ENCODE data around the gene LCK.
"Not testable (repeated sequence)": the region's sequence is repeated elsewhere in the genome, so short reads cannot be mapped to it uniquely, and the experiment has no call there.

Gene LCK

GRCh38 chr1:32274646-32275340, 23.7 kb downstream of the LCK start:
- DNase-seq, result no peak

GRCh38 chr1:32275424-32275823, 24.4 kb downstream of the LCK start:
- DNase-seq, result no peak

GRCh38 chr1:32276032-32276782, 25.1 kb downstream of the LCK start:
- DNase-seq, result no peak

- DNase-seq, result not testable (repeated sequence)
These were observed 33.7 kb downstream of the LCK start for GRCh38 chr1:32284777-32285176.

- no peak for DNase-seq
These were observed 34.6 kb downstream of the LCK start for GRCh38 chr1:32285658-32286057.

- no peak for DNase-seq
These were observed 35.7 kb downstream of the LCK start for GRCh38 chr1:32286763-32287162.

GRCh38 chr1:32289256-32289655, 38.2 kb downstream of the LCK start:
- no peak for DNase-seq

- peak; percentile 60 for DNase-seq
These were observed 40.2 kb downstream of the LCK start for GRCh38 chr1:32291145-32291707.

GRCh38 chr1:32291708-32292538, 40.9 kb downstream of the LCK start, which contains the start of gene HDAC1:
Gene HDAC1, plus strand, starts transcription at chr1:32292083. Its CDS starts 87 bp downstream, at chr1:32292170.
- peak; percentile 93 for DNase-seq

- not testable (repeated sequence) for DNase-seq
These were observed 47.1 kb downstream of the LCK start for GRCh38 chr1:32298211-32298610.

GRCh38 chr1:32299327-32299726, 48.3 kb downstream of the LCK start:
- no peak for DNase-seq

- no peak for DNase-seq
These were observed 52.3 kb downstream of the LCK start for GRCh38 chr1:32303358-32303757.

- DNase-seq, result no peak
These were observed 53.0 kb downstream of the LCK start for GRCh38 chr1:32303997-32304622.

GRCh38 chr1:32305310-32305709, 54.2 kb downstream of the LCK start:
- DNase-seq, result no peak

- DNase-seq, result no peak
These were observed 56.3 kb downstream of the LCK start for GRCh38 chr1:32307324-32307723.

- no peak for DNase-seq
These were observed 58.9 kb downstream of the LCK start for GRCh38 chr1:32309960-32310359.

- no peak for DNase-seq
These were observed 60.8 kb downstream of the LCK start for GRCh38 chr1:32311709-32312393.

- no peak for DNase-seq
These were observed 65.8 kb downstream of the LCK start for GRCh38 chr1:32316903-32317277.

GRCh38 chr1:32318127-32318869, 67.2 kb downstream of the LCK start:
- DNase-seq, result no peak

GRCh38 chr1:32321712-32322291, 70.7 kb downstream of the LCK start:
- no peak for DNase-seq

GRCh38 chr1:32327204-32327603, 76.1 kb downstream of the LCK start:
- DNase-seq, result no peak

Data from NCI-H226 (cell line).